ENCODE data around the gene SLC2A5.

- TF ChIP-seq CTCF (IDR thresholded peaks at IDR 0.05; ENCODE audit: borderline replicate concordance, extremely low read depth, low read length, poor library complexity, severe bottlenecking) (no peak), EZH2 (IDR thresholded peaks at IDR 0.05; ENCODE audit: borderline replicate concordance, low read depth, low read length, severe bottlenecking) (no peak)
Measured at GRCh38 chr1:9013819-9014218, 55.6 kb downstream of the SLC2A5 start.
